Fibroblast of skin of left quadriceps (primary cell): ENCODE results near the gene MARCHF10.

ENCODE experiments used
- DNase-seq, 2 experiments: peaks; one replicate each; pipeline ENCODE4 v3.0.0-alpha.2; 2013; ENCODE audit warnings: low read depth in 2 of 2

MARCHF10 gene

GRCh38 chr17:62753562-62753961 lies 54.6 kb downstream of the MARCHF10 start:
- no peak for DNase-seq

GRCh38 chr17:62751060-62751691 lies 56.9 kb downstream of the MARCHF10 start:
- DNase-seq = no peak

GRCh38 chr17:62750631-62751051 lies 57.5 kb downstream of the MARCHF10 start:
- DNase-seq = no peak

- DNase-seq = no peak
Observed at GRCh38 chr17:62749926-62750325, 58.2 kb downstream of the MARCHF10 start.

- no peak for DNase-seq
Observed at GRCh38 chr17:62746941-62747340, 61.2 kb downstream of the MARCHF10 start.

GRCh38 chr17:62745806-62746205 lies 62.3 kb downstream of the MARCHF10 start:
- no peak for DNase-seq

- no peak for DNase-seq
Observed at GRCh38 chr17:62744259-62744658, 63.9 kb downstream of the MARCHF10 start.

GRCh38 chr17:62741290-62741689 lies 66.8 kb downstream of the MARCHF10 start:
- no peak for DNase-seq

- DNase-seq = no peak
Observed at GRCh38 chr17:62739645-62740388, 68.3 kb downstream of the MARCHF10 start.

- no peak for DNase-seq
Observed at GRCh38 chr17:62738281-62738680, 69.8 kb downstream of the MARCHF10 start.

- DNase-seq = no peak
Observed at GRCh38 chr17:62737513-62737912, 70.6 kb downstream of the MARCHF10 start.

GRCh38 chr17:62735044-62735651 lies 73.0 kb downstream of the MARCHF10 start:
- no peak for DNase-seq

GRCh38 chr17:62732125-62732524 lies 76.0 kb downstream of the MARCHF10 start:
- no peak for DNase-seq

GRCh38 chr17:62727916-62728672 lies 80.0 kb downstream of the MARCHF10 start:
- DNase-seq = no peak

GRCh38 chr17:62725791-62726249 lies 82.3 kb downstream of the MARCHF10 start:
- no peak for DNase-seq

- no peak for DNase-seq
Observed at GRCh38 chr17:62724398-62725146, 83.5 kb downstream of the MARCHF10 start.

GRCh38 chr17:62723842-62724241 lies 84.3 kb downstream of the MARCHF10 start:
- no peak for DNase-seq

GRCh38 chr17:62722625-62723024 lies 85.5 kb downstream of the MARCHF10 start:
- DNase-seq = no peak

- no peak for DNase-seq
Observed at GRCh38 chr17:62720126-62720850, 87.8 kb downstream of the MARCHF10 start.

- no peak for DNase-seq
Observed at GRCh38 chr17:62719586-62719985, 88.5 kb downstream of the MARCHF10 start.

GRCh38 chr17:62718429-62718828 lies 89.7 kb downstream of the MARCHF10 start:
- no peak for DNase-seq
